Kidney capillary endothelial cell (primary cell): Measurements from ENCODE around the gene KCTD7.
"Not testable (repeated sequence)": the region's sequence is repeated elsewhere in the genome, so short reads cannot be mapped to it uniquely, and the experiment has no call there.

ENCODE experiments used
- DNase-seq: peaks from one replicate; pipeline ENCODE4 v3.0.0-alpha.2; 2018; ENCODE audit warnings: low spot score

Gene KCTD7

DNA sequence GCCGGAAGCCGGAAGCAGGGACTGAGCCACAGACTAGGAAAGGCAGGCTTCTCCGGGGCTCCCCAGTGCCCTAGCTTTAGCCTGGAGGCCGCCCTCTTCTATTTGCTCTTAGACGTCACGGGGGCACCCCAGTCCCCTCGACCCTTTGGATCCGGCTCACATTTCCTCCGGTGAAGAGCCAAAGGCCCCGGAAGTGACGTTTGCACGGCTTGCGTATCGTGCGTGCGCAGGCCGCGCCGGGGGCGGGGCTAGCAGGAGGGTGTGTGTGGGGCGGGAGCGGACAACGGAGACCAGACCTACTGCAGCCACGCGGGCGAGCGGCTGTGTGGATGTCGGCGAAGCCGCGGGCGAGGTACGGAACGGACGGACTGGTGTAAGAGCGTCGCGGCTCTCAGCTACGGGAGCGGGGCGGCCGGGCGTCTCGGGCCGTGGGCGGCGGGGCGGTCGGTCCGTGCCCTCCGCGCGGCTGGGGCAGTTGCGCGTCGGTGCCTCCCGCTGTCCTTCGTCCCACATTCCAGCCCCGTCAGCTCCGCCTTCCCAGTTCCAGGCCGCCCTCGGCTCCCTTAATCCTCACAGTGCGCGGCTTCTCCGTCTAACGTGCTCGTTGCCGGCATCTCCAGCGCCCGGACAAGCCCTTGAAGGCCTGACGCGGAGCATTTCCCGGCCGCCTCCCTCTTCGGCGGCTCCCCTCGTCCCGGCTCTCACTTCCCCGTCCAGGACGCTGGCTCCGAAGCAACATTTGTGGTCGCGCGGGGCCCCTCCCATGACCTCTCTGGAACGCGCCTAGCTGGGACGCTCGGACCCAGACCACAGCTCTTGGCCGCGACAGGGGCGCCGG, 25.8 kb downstream of the KCTD7 start:
- peak; percentile 92 for DNase-seq

DNA sequence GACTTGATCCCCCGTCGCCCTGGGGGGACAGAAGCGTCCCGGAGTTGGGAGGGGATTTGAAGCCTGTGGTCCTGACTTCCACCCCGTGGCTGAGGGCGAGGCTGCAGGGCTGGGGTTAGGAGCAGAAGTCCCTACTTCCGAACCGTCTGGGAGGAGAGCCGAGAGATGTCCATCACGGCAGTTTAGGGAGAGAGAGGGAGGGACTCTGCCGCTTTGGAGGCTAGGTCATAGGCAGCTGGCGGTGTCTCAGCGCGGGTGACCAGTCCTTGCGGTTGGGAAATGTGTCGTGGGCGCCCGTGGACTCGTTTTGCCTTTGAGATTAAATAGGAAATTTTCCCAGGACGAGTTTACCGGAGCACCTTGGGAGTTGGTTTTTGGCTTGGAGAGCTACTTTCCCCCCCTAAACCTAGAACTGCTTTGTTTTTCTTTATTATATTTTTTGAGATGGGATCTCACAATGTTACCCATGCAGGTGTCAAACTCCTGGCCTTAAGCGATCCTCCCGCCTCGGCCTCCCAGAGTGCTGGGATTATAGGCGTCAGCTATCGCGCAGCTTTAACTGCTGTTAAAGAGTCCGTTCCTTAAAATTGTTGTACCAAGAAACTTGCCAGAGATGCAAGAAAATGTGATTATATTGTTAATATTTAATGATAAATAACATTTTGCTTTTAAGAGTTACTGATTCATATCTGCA, 26.6 kb downstream of the KCTD7 start:
- DNase-seq, result peak; percentile 13

DNA sequence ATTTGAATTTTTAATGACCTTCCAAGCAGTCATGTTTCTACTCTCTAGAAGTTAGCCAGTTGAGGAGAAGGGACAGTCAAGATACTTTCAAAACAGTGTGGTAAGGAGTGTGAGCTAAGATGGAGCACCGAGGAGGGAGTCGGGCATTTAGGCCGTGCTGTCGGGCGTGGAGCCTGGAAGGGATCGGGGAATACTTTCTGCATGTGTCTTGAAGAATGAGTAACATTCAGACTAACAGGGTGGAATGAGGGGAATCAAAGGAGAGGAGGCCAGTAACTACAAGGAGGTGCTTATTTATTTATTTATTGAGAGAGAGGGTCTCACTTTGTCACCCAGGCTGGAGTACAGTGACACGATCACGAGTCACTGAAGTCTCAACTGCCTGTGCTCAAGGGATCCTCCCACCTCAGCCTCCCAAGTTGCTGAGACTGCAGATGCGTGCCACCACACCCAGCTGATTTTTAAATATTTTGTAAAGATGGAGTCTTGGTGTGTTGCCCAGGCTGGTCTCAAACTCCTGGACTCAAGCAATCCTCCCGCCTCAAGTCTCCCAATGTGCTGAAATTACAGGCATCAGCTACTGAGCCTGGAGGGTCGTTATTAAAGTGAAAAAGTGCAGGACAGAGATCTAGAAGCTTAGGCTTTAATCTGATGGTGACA, 27.3 kb downstream of the KCTD7 start:
- not testable (repeated sequence) for DNase-seq

DNA sequence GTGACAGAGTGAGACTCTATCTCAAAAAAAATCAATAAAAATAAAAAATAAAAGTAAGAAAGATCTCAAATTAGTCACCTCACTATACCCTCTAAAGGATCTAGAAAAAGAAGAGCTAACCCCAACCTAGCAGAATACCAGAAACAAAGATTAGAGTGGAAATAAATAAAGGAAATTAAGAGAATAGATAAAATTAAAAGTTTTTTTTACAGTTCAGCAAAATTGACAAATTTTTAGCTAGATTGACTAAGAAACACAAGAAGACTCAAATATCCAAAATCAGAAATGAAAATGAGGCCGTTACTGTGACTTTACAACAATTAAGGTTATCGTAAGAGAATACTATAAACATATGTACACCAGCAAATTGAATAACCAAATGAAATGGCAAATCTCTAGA, 29.1 kb downstream of the KCTD7 start:
- DNase-seq, result no peak

DNA sequence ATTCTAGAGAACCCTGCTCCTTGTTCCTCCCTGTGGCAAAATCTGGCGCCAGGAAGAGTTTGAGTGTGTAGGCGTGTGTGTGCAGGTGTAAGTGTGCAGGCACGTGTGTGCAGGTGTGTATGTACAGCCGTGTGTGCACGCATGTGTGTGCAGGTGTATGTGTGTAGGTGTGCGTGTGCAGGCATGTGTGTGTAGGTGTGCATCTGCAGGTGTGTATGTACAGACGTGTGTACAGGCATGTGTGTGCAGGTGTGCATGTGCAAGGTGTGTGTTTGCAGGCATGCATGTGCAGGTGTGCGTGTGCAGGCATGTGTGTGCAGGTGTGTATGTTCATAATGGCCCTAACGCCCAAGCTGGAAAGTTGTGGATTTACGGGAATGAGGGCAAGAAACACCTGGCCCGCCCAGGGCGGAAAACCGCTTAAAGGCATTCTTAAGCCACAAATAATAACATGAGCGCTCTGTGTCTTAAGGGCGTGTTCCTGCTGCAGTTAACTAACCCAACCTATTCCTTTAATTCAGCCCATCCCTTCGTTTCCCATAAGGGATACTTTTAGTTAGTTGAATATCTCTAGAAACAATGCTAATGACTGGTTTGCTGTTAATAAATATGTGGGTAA, 34.1 kb downstream of the KCTD7 start:
- no peak for DNase-seq

DNA sequence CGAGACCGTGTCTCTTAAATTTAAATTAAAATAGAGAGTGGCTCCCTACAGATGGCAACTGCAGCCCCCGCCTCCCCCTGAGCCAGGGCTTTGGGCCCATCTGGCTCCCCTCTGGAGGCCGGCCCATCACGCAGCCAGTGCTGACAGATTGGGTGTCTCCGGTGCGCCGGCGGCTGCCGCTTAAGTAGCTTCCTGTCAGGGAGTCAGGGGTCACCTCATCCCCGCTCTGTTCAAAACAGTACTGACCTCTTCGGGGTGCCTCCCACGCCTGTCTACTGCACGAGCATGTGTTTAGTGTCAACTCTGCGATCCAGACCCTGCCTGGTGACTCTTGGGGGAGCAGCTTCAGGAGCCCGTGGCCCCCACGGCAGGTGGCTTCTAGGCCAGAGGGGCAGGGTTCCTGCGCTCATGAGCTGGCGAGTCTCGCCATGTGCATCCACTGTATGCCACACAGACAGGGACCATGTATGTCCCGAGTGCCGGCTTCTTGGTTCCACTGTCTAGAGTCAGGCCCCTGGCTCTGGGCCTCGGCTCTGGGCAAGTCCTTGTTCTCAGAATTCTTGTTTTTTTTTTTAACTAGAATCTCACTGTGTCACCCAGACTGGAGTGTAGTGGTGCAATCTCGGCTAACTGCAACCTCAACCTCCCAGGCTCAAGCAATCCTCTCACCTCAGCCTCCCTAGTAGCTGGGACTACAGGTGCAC, 36.1 kb downstream of the KCTD7 start:
- DNase-seq, result no peak

DNA sequence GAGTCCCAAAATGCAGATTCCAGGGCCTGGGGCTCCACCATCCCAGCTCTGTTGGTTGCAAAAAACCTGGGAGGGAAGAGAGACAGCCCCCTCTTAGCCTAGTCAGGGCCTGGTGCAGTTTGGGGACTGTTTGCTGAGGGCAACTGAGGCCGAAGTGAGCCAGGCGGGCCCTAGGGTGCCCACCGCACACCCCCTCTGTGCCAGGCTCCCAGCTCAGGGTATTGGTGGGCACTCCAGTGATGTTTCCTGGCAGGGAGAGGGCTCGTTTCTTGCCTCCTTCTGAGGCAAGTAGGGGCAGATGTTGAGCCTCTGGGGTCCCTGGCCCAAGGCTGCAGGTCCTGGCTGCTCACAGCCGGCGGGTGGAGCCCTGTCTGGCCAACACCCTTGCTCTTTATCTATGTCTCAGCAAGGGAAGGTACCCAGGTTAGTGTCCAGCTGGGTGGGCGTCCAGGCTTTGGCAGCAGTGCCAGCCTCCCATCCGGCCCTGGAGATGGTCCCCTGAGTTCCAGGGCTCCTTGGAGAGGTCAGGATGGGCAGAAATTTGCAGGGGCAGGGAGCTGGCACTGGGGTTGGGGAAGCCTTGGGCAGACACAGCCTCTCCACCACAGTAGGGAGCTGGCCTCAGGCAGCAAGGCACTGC, 37.8 kb downstream of the KCTD7 start:
- DNase-seq, result no peak

DNA sequence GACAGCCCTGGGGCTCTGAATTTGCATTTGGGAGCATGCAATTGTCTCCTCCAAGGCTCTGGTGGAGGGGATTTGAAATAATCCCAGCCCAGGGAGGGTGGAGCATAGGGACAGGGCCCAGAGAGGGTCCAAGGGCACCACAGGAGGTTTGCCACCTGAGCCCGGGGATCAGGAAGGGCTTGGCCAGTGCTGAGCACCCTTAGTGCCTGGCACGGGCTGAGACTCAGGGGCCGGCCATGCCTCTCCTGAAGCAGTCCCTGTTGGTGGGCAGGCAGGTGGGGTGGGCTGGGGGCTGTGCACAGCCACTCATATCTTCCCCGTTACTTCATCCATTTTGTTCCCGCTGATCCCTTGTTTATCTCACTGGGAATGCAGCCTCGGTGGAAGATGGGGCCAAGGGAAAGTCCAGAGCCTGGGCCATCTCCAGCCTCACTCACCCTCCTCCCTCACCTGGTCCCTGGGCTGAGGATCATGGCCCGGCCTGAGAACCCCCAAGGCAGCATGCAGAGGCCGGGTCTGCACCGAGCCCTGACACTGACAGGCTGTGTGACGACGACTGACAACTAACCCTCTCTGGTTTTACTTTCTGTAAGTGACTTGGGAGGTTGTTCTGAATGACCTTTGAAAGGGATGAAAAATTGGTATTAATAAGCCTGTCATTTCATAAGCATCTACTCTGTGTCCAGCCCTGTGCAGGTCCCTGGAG, 38.5 kb downstream of the KCTD7 start:
- no peak for DNase-seq

DNA sequence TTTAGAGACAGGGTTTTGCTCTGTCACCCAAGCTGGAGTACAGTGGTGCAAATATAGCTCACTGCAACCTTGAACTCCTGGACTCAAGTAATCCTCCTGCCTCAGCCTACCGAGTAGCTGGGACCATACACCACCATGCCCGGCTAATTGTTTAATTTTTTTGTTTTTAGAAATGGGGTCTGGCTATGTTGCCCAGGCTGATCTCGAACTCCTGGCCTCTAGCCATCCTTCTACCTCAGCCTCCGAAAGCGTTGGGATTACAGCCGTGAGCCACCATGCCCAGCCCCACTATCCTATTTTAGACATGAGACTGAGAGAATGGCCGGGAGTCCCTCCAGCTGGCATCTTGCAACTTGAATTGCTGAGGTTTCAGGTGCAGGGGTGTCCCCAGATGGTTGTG, 39.4 kb downstream of the KCTD7 start:
- no peak for DNase-seq

DNA sequence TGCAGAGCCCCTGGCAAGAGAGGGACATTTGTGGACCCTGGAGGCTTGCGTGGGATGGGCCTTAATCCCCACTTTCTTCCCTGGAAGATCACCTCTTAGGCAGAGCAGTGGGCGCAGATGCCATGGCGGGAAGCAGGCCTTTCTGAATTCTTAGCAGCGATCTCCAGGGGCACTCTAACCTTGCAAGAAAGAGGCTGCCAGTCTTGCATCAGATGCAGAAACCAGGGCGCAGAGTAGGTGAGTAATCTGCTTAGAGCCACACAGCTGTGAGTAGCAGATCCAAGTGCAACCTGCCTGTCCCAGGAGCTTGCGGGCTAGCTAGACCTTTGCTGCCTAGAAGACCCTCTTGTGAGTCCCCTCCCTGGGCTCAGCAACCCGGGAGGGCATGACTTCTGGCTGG, 40.0 kb downstream of the KCTD7 start:
- DNase-seq, result no peak

DNA sequence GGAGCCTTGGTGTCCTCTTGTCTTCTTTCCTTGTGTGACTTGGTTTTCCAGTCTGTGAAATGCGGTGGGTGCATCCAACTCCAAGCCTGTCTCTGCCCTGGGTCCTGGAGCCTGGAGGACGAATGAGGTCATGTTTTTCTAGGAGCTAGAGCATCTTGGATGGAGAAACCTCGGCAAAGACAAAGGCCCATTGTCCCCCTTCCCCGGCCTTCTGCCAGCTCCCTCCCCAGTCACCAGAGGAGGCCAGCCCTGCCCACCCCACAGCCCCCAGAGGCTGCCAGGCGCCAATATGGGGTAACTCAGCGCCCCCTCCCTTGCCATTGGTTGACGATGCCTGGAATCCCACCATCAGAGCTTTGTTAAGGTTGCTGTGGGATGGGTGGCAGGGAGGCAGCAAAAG, 40.4 kb downstream of the KCTD7 start:
- no peak for DNase-seq

DNA sequence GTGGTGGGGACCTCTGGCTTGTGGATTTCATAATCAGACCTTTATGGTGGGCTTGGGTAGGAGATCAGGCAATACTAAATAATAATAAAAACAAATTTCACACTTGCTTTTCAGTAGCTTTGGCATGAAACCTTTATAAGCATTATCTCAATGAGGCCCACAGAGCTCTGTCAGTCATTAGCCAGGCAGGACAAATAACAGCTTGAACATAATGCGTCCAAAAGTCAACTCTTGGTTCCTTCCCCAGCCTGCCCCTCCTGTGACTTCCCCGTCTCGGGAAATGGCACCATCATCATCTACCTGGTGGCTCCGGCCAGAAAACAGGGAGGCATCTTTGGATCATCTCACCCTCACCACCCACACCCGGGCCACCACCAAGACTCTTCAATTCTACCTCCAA, 40.8 kb downstream of the KCTD7 start:
- DNase-seq, result no peak

DNA sequence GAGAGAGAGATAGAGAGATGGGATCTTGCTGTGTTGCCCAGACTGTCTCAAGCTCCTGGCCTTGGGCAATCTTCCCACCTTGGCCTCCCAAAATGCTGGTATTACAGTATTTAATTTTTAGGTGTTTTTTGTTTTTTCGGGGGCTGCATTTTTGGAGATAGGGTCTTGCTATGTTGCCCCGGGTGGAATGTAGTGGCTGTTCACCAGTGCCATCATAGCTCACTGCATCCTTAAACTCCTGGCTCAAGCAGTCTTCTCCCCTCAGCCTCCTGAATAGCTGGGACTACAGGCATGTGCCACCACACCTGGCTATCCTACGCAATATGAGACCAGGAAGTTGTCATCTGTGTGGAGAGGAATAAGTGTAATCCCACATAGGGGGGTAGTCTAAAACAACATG, 42.4 kb downstream of the KCTD7 start:
- no peak for DNase-seq

DNA sequence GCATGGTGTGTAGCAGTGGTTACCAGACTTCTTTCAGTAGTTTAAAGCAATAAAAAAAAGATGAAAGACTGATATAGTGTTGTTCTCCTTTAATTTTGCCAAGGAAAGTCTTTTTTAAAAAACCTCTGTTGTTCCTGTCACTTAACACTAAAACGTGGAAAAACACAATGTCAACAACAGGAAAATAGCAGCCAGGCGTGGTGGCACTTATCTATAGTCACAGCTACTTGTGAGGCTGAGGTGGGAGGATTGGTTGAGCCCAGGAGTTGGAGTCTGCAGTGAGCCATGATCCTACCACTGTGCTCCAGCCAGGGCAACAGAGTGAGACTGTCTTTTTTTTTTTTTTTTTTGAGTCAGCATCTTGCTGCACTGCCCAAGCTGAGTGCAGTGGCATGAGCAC, 42.8 kb downstream of the KCTD7 start:
- DNase-seq, result not testable (repeated sequence)

DNA sequence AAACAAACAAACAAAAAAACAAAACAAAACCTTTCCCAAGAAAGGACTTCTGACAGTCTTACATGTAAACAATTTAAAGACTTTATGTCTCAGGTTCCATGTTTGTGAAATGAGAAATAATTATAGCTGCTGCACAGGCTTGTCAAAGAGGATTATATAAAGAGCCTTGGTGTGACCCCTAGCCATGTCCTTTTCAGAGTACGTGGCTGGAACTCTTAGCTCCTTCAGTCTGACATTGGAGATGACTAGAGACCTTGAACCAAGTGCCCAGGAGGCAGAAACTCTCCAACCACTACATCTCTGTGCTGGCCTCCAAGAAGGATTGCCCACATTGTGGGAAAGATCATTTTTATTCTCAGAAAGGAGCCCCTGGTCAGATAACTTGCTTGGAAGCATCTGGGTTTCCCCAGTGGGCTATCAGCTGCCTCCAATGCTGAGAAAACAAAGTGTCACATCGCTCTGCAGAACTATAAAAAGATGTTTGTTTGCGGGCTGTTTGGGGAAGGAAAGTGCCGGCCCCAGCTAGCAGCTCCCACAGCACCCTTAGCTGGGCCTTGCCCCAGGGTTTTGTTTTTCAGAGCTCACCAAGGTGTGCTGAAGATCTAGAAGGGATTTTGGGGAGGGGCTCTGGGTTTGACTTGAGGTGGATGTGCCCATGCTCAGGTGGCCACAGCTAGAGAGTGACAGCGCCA, 43.9 kb downstream of the KCTD7 start:
- DNase-seq, result not testable (repeated sequence)

DNA sequence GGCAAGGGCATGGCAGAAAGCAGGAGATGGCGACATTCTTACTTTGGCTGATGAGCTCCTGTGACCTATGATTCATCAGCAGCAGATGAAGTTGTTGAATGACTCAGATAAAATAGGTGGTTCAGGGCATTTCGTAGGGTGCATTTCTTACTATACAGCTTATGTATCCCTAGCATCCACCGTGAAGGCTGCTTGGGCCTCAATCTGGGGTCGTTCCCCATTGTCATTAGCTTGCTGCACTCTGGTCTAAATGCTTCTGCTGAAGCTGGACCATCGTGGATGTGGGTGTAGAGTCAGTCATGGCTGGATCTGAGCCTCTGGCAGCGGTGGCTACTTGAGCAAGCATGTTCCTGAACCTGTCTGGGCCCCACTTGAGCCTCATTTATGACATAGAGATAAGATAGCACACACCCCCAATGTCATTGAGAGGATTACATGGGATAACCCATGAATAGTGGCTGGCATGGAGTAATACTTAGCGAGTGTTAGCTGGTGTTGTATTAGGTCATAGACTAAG, 44.5 kb downstream of the KCTD7 start:
- not testable (repeated sequence) for DNase-seq

DNA sequence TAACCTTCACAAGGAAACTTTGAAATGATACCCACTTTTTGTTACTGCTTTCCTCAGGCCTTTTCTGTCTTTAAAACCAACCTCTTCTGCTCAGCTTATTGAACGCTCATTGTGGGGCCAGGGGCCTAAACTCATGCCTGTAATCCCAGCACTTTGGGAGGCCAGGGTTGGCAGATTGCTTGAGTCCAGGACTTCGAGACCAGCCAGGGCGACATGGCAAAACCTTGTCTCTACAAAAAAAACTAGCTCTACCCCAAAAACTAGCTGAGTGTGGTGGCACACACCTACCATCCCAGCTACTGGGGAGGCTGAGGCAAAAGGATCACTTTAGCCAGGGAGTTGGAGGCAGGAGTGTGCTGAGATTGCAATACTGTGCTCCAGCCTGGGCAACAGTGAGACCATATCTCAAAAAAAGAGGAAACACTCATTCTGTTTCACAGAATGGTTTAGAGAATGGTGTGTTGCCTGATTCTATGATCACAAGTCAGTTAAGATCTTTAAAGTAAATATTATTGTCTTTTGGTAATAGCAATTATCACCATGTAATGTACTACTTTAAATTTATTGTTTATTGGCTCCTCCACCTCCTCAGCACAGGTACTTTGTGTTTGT, 51.1 kb downstream of the KCTD7 start:
- no peak for DNase-seq

DNA sequence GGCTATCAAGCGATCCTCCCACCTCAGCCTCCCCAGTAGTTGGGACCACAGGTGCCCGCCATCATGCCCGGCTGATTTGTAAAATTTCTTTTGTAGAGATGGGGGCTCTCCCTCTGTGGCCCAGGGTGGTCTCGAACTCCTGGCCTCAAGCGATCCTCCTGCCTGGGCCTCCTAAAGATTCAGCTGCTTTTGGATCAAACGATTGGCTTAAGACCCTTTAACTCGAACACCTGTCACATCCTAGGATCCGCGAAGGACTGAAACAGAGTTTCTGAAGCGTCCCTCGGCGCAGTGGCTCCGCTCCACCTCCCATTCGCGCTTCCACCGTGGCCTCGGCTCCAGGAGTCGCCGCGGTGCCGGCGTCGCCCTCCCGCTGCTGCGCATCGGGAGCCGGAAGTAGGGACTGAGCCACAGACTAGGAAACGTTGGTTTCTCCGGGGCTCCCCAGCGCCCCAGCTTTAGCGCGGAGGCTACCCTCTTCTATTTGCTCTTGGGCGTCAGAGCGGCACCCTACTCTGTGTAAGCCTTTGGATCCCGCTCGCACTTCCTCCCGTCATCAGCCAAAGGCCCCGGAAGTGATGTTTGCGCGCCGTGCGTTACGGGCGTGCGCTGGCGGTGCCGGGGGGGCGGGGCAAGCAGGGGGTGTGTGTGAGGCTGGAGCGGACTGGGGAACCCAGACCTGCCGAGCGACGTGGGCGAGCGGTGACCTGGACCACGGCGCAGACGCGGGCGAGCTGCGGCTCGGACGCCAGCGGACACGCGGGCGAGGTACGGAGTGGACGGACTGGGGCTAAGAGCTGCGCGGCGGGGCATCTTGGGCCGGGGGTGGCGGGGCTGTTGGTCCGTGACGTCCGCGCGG, 53.0 kb downstream of the KCTD7 start:
- peak; percentile 76 for DNase-seq
